GM20431 (cell line): ENCODE data around the gene MGAT2.
"Not testable (repeated sequence)": the region's sequence is repeated elsewhere in the genome, so short reads cannot be mapped to it uniquely, and the experiment has no call there.

ENCODE experiments used
- in situ Hi-C: fragments of 300-500 bp; cut with MseI, MboI; formaldehyde crosslinking; loops from one replicate; pipeline ENCODE4 v1.15.0; 2020; ENCODE audit warnings: low sequenced_read_pairs; ENCODE audit not compliant: unreplicated experiment

MGAT2 gene

GRCh38 chr14:49641697-49642129 lies 21.1 kb downstream of the MGAT2 start:
- in situ Hi-C loops, result no loop called here

DNA sequence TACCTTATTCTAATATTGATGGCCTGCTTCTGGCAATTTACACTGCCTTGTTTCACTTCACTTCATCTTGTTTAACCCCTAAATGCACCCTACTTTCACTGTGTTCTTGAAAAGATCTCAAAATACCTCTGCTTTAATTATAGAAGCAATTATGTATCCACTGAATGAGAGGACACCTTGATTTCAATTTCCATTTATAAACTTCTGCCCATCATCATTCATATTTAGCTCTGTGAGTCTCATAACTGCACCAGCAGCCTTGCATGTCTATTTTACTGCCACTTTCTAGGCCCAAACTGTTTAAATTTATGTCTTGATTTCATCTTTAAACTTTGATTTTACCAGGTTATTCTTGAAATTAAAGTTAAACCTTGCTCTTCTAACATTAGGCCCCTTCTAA lies 21.6 kb downstream of the MGAT2 start:
- in situ Hi-C loops, result no loop called here

- in situ Hi-C loops, result no loop called here
These were observed 32.9 kb downstream of the MGAT2 start for GRCh38 chr14:49653508-49653907.

DNA sequence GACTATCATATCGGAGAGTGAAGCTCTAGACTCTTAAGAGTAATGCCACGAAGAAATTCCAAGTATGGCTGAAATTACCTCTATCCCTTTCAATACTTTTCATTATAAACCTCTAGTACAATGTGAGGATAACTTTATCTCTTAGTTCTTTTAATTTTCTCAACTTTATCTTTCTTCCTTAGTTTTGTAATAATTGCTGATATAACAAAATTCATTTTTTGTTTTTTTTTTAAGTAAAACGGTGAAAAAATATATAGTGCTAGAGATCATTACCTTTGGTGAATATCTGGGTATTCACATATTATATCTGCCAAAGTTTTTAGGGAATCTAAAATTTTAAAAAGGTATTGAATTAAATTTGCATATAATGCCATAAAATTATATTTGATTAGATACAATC lies 33.9 kb downstream of the MGAT2 start:
- in situ Hi-C loops, result no loop called here

DNA sequence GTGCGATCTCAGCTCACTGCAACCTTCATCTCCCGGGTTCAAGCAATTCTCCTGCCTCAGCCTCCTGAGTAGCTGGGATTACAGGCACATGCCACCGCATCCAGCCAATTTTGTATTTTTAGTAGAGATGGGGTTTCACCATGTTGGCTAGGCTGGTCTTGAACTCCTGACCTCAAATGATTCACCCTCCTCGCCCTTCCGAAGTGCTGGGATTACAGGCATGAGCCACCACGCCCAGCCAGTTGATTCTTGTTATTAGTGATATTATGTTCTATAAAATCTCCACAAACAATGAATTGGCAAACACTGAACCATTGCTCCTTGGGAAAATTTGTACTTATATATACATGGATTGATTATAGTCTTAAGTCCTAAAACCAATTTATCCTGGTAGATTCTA lies 36.9 kb downstream of the MGAT2 start:
- in situ Hi-C loops, result not testable (repeated sequence)

GRCh38 chr14:49659526-49660455 lies 39.2 kb downstream of the MGAT2 start:
- in situ Hi-C loops, result no loop called here

DNA sequence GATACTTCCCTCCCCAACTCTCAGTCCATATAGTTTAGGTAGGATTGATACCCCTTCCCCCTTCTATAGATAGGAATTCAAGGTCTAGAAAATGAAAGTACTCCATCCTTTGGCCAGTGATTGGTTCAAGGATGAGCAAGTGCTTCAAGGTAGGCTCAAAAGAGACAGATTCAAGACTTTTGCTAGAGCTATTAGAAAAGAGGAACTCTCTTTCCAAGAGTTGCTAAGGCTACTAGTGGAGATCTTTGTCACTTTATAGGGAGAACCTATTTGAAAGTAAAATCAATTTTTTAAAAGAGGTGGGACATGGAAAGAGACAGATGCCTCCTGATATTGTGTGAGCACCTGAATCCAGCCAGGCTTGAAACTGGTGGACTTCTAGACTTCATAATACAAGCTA lies 49.9 kb downstream of the MGAT2 start:
- in situ Hi-C loops, result no loop called here
